Femur (tissue), 1 donor: Measurements from ENCODE around the gene GBP3.
"Not testable (repeated sequence)": the region's sequence is repeated elsewhere in the genome, so short reads cannot be mapped to it uniquely, and the experiment has no call there.

Experiments
- DNase-seq: peaks from one replicate; pipeline ENCODE4 v3.0.0-alpha.2; 2017

GBP3 gene

DNA sequence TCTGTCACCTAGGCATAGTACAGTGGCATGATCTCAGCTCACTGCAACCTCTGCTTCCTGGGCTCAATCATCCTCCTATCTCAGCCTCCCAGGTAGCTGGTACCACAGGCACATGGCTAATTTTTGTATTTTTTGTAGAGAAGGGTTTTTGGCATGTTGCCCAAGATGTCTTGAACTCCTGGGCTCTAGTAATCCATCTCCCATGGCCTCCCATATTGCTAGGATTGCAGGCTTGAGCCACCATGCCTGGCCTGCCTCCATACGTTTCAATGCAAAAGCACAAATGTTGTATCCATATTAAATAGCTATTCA is 17.6 kb upstream of the GBP3 start:
- no peak for DNase-seq

DNA sequence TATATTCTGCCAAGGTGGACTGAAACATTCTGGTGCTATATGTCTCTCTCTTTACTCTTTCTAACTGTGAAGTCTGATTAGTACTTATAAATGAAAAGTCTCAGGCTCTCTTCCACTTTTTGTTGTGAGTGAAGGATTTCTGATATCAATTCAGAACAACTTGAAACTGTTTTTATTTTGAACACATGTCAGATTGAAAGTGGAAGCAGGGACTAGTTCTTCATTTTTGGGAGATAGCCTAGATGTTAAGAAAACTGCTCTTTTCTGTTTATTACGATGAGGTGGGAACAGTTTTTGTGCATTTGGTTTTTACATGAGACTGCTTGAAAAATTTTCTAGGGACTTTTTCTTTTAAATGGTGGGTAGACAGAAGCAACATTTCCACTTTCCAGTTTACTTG is 14.5 kb upstream of the GBP3 start:
- no peak for DNase-seq

DNA sequence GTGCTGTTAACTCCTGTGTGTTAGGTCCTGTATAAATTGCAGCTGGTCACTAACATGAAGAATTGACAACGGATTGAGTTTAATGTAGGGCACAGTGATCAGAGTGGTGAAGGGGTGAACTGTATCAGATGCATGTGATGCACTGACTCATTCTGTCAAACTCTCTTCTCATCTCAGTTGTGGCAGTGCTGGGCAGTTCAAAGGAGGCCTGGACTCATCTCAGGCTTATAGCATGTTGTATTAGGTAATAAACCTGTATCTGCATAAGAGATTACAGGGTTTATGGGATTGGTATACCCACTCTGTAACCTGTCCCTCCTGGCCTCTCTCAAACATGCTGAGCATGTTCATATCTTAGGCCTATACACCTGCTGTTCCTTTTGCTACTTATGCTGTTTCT is 12.4 kb upstream of the GBP3 start:
- no peak for DNase-seq

DNA sequence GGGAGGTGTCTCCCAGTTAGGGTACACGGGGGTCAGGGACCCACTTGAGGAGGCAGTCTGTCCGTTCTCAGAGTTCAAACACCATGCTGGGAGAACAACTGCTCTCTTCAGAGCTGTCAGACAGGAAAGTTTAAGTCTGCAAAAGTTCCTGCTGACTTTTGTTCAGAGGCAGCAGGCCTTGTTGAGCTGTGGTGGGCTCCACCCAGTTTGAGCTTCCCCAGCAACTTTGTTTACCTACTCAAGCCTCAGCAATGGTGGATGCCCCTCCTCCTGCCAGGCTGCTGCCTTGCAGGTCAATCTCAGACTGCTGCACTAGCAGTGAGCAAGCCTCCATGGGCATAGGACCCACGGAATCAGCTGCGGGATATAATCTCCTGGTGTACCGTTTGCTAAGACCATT is 11.3 kb upstream of the GBP3 start:
- DNase-seq, result not testable (repeated sequence)

DNA sequence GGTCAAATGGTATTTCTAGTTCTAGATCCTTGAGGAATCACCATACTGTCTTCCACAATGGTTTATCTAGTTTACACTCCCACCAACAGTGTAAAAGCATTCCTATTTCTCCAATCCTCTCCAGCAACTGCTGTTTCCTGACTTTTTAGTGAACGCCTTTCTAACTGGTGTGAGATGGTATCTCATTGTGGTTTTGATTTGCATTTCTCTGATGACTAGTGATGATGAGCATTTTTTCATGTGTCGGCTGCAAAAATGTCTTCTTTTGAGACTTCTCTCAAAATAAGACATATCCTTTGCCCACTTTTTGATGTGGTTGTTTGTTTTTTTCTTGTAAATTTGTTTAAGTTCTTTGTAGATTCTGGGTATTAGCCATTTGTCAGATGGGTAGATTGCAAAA is 6.4 kb upstream of the GBP3 start:
- DNase-seq, result not testable (repeated sequence)

DNA sequence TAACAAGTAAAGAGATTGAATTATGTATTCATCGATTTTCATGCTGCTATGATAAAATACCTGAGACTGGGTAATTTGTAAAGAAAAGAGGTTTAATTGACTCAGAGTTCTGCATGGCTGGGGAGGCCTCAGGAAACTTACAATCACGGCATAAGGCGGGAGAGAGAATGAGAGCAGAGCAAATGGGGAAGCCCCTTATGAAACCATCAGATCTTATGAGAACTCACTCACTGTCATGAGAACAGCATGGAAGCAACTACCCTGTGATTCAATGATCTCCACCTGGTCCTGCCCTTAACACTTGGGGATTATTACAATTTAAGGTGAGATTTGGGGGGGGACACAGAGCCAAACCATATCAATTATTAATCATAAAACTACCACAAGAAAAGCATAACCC is 3.3 kb upstream of the GBP3 start:
- no peak for DNase-seq

DNA sequence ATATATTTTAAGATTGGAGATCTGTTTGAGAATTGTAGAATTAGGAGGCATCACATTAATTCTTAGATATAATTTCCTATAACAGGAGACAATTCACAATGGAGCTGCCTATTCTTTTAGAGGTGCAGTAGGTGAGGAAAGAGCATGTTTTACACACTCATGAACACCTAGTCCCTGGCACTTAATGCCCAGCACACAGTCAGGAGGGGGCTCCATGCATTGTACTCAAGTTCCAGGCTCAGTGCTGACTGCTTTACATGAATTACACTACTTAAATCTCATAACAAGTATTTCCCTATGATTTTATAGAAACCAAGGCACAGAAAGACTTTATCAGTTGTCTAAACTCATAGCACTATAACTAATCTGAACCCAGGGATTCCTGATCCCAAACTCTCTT is 360 bp upstream of the GBP3 start:
- no peak for DNase-seq

DNA sequence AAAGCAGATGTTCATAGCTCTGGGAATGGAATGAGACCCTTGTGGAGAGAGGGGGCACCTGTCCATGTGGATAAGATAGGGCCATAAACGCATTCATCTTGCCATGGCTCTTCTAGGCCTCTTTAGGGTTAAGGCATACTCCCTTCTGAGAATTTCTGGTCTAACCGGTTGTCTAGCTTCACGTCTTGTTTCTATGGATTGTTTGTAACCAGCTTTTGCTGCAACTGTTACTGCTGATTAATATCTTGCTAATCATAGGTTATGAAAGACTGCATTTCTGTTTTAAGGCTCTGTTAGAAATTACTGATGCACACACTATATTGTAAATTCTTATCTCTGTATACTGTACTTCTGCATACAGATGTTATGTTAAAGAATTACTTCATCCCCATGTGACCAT is 4.3 kb downstream of the GBP3 start:
- DNase-seq, result not testable (repeated sequence)

DNA sequence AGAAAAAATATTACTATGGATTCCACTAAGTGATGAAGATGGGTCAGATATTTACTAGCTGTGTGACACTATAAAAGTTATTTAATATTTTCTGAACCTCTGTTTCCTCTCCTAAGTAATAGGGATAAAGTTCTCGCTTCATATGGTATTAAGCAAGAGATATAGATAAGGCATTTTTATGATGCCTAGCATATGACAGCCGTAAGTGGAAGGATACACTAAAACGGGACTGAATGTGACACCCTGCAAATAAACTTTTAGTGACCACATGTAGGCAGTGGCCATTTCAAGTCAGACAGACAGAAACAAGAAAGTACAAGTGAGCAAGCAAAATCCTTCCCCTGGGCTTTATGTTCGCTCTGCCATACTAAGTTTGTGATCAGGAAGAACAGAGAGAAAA is 14.2 kb downstream of the GBP3 start:
- no peak for DNase-seq

DNA sequence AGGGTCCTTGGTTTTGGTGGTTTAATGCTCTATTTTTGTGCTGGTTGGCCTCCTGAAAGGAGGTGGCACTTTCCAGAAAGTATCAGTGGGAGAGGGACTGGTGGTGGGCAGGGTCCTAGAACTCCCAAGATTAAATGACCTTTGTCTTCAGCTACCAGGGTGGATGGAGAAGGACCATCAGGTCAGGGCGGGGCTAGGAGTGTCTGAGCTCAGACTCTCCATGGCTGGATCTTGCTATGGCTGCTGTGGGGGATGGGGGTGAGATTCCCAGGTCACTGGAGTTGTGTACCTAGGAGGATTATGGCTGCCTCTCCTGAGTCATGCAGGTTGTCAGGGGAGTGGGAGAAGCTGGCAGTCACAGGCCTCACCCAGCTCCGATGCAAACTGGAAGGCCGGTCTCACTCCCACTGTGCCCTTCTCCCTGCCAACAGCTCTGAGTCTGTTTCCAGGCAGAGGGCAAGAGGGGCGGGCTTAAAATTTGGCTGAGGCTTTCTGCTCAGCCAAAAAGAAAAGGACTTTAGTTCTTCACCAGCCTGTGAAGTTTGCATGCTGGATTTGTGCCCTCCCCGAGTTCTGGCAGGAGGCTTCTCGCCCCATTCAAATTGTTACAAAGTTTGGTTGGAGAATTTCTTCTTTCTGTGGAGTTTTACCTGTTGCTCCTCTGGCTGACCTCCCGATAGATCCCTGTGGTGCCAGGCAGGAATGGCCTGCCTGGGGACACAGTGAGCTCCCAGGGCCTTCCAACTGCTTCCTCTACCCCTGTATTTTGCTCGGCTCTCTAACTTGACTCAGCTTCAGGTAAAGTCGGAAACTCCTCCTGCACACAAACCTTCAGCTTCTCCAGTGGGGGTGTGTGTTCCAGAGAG is 17.1 kb downstream of the GBP3 start:
- DNase-seq, result peak; percentile 31

DNA sequence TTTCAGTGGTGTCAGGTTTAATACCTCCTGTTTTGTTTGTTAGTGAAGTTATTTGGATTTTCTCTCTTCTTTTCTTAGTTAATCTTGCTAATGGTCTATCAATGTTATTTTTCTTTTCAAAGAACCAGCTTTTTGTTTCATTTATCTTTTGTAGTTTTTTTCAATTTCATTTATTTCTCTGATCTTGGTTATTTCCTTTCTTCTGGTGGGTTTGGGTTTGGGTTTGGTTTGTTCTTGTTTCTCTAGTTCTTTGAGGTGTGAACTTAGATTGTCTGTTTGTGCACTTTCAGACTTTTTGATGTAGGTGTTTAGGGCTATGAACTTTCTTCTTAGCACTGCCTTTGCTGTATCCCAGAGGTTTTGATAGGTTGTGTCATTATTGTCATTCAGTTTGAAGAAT is 20.5 kb downstream of the GBP3 start:
- DNase-seq, result not testable (repeated sequence)

DNA sequence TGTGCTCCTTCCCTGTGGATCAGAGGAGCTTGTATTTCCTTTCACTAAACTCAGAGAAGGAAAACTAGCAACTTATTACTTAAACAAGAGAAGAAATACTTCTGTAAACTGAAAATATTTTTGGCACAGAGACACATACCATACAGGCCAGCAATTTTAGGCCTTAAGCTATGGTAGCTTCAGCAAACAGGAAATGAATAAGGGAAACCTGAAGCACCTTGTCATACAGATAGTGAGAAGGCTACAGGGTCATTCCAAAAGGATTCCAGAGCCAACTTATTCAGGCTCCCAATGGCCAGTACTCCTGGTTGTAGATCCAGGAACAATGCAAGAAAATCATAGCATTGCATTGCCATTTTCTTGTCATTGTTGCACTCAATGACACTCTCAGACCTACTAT is 21.2 kb downstream of the GBP3 start:
- DNase-seq, result no peak

DNA sequence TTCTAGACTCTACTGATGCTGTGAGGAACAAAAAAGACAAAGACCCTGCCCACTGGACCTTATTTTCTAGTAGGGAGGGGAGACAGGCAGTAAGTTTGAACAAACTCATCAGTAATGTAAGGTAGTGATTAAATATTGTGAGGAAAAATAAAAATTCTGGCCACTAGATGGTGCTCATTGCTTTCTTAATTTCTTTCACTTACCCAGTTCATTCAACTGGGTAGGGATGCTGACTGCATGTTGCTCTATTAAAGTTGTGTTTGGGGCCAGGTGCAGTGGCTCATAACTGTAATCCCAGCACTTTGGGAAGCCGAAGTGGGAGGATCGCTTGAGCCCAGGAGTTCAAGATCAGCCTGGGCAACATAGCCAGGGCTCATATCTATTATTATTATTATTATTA is 23.9 kb downstream of the GBP3 start:
- no peak for DNase-seq

DNA sequence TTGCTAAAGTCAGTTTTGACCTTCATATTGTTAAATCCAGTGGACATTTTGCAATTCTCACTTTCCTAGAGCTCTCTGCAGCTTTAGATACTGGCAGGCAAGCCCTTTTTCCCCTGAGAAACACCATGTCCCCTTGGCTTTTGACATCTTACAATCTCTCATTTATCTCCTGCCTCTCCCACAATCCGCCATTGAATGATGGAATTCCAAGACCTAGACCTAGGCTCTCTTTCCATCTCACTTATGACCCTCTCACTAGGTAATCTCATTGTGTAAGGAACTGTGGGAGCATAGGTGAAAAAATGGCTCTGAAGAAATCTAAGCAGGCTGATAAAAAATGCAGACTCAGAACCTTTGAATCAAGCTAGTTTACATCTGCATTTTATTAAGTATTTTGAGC is 32.2 kb downstream of the GBP3 start:
- DNase-seq, result no peak

DNA sequence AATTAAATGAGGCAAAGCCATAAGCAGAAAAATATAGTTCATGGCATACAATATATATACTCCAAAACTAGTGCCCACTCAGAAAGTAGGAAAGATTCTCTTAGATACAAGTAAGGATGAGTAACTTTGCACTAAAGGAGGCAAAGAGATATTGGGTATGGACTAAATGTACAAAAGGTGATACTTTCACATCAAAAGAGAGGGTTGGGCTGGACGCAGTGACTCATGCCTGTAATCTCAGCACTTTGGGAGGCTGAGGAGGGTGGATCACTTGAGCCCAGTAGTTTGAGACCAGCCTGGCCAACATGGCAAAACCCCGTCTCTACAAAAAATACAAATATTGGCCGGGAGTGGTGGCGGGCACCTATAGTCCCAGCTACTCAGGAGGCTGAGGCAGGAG is 37.0 kb downstream of the GBP3 start:
- DNase-seq, result no peak

DNA sequence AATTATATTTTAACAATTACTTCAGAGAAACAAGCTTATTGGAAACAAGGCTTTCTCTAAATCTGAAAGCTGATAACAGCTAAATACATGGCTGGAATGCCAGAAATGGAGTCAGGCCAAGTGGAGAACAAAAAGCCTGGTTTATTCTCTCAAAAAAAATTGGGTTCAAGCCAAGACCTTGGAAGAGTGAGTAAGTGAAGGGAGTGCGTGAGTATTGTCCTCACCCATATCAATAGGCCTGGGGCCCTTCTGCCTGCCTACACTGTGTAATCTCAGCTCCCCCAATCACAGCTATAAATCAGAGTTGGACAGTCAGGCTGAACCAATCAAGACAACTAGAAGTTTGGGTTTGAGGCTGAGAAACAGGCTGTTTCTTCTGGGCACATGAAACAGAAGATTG is 37.6 kb downstream of the GBP3 start:
- peak; percentile 47 for DNase-seq

DNA sequence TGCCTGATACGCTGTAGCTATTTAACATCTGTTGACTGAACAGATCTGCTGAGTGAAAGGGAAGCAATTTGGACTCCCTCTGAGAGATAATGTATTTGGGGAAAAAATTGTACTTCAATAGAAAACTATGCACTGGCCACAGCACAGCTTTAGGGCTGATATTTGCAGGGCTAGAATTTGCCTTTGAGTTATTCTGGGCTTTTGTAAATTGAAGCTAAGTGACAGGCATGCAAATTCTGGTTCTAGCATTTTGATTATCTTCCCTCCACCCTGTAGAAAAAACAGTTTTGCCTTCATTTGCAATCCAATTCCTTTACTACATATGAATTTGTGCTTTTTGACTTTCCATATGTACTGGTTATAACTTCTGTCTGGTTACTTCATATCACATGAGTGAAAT is 38.1 kb downstream of the GBP3 start:
- no peak for DNase-seq

DNA sequence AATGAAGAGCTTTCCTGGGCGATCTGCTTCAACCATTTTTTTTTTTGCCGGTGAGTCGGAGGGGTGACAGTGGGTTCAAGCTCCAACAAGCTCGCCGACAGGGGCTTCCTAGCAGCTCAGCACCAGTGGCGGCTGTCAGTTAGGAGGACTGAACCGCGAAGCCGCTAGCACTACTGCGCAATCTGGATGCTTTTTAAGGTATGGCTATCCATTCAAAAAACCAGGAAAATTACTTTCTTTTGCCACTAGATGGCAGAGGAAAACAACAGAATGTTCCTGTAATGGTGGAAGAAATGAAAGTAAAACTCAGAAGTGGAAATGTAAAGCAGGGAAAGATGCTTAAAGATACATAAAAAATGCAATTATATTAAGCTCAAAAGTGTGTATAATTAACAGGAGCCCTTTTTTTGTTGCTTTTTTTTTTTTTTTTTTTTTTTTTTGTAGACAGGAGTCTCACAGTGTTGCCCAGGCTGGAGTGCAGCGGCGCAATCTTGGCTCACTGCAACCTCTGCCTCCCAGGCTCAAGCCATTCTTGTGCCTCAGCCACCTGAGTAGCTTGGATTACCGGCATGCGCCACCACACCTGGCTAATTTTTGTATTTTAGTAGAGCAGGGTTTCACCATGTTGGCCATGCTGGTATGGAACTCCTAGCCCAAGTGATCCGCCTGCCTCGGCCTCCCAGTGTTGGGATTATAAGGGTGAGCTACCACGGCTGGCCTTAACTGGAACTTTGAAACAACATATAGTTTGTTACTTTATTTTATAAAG is 38.7 kb downstream of the GBP3 start:
- DNase-seq, result no peak

DNA sequence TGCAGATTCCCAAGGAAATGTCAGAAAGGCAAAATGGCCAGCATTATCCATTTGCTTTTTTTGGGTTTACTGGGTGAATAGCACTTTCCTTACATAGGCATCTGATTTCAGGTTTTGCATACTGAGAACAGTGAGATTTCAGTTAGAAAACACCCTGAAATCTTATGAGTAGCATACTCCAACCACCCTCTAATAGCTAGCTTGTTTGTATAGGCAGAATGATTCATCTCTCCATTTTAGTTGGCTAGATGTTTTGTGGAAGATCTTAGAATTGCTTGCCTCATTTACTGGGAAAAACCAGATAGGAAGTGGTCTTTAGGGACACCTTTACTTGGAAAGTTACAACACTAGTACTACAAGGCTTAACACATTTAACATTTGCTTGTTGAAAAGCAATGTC is 40.6 kb downstream of the GBP3 start:
- DNase-seq, result no peak

DNA sequence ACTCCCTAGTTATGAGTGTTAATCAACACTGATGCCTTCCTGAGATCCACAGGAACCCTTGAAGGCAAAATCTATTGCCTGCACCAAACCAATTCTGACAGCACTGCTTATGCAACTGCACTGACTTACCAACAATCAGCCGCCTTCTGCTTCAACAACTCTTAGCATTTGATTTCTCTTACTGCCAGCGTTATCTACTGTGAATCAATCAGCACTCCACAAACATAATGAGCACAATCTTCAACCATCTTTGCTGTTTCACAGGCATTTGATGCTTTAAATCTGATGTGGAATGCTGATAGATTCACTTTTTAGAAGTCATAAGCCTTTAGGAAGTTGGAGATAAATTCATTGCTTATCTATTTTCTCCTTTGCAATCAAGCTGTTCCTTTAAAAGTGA is 41.2 kb downstream of the GBP3 start:
- DNase-seq, result not testable (repeated sequence)

DNA sequence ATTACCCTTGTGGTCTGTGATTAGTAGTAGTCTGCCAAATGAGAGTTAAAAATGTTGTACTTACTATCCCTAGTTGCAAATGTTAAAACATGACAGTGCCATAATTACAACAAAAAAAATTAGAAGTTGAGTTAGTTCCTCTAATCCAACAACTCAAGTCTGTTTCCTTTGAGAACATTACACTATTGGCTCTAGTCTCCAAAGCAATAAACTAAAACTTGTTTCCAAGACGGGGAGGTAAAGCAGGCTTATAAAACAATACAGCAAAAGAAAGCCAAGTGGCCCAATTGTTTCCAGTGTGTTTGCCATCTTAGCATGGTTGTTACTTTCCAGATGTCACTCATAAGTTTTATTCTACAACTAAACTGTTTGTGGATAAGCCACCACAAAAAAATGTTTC is 41.8 kb downstream of the GBP3 start:
- DNase-seq, result no peak

DNA sequence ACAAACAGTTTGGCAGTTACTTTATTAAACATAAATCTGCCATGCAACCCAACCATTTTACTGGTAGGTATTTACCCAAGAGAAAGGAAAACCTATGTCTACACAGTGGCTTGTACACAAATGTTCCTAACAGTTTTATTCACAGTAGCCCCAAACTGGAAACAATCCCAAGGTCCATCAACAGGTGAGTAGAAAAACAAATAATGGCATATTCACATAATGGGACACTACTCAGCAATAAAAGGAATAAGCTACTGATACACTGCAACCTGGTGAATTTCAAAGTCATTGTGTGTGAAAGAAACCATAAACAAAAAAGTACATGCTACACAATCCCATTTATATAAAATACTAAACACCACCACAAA is 42.9 kb downstream of the GBP3 start:
- DNase-seq, result no peak

DNA sequence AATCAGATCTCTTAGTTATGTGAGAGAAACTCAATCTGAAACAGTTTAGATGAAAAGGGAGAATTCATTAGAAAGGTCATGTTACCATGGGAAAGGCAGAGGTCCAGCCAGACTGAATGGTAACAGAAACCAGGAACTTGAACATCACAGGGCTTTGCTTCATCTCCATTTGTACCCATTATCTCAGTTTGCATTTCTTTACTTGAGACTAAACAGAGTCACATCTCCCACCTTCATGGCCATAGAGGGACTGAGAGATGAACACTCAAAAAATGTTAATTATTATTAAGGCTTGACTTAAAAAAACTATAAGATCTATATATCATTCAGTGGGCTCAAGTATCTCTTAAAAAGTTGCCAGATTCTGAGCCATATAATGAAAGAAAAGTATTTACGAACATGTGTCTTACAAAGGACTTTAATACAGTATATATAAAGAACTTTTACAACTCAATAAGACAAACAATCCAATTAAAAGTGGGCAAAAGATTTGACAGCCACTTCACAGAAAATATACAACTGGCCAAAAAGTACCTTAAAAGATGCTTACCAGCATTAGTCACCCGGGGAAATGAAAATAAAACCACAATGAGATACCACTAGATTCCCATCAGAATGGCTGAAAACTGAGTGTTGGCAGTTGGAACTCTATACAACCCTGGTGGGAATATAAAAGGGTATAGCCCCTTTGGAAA is 43.5 kb downstream of the GBP3 start:
- no peak for DNase-seq

DNA sequence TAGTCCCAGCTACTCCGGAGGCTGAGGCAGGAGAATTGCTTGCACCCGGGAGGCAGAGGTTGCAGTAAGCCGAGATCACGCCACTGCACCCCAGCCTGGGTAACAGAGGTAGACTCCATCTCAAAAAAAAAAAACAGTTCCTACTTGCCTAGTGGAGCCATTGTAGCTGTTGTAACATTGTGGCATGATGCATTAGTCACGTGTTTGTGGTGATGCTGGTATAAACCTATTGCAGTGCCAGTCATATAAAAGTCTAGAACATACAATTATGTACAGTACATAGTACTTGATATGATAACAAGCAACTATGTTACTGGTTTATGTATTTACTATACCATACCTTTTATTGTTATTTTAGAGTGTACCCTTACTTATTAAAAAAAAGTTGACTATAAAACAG is 46.4 kb downstream of the GBP3 start:
- DNase-seq, result no peak
